Measurements from ENCODE around the gene DMAC1.

The DMAC1 gene

DNA sequence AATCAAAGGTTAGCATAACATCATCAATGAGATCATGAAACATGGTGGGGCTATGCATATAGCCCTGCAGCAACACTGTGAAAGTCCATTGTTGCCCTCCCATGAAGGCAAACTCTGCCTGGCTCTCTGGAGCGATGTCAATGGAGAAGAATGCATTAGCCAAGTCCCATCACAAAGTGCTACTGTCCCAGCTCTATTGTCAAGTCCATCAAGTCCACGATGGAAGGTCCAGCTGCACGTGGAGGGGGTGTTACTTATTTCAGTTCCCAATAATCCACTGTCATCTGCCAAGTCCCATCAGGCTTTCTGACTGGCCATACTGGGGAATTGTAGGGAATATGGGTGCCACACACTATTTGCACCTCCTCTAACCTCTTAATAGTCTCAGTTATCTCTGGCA, 10.8 kb downstream of the DMAC1 start:
- H3K27ac ChIP-seq (ENCODE audit: insufficient read depth, low read length, poor library complexity, severe bottlenecking) = no peak overlapping the region
- no peaks in the 10 kb centered on the region for H3K27me3 ChIP-seq (replicated peaks; ENCODE audit: control insufficient read depth, insufficient read depth, low read length, poor library complexity, severe bottlenecking)
- no peak overlapping the region for H3K4me3 ChIP-seq (ENCODE audit: insufficient read depth, low read depth, low read length, poor library complexity, severe bottlenecking)
- H3K9me3 ChIP-seq (ENCODE audit: control insufficient read depth, low read length) = no peaks in the 10 kb centered on the region
- DNase-seq = no peak
- peaks cover 5% of the 10 kb centered on the region for H3K36me3 ChIP-seq (ENCODE audit: control insufficient read depth, insufficient read depth, low read length)
- peaks cover 3% of the 10 kb centered on the region for H3K4me1 ChIP-seq (ENCODE audit: control insufficient read depth, insufficient read depth, low read length, poor library complexity, severe bottlenecking)

DNA sequence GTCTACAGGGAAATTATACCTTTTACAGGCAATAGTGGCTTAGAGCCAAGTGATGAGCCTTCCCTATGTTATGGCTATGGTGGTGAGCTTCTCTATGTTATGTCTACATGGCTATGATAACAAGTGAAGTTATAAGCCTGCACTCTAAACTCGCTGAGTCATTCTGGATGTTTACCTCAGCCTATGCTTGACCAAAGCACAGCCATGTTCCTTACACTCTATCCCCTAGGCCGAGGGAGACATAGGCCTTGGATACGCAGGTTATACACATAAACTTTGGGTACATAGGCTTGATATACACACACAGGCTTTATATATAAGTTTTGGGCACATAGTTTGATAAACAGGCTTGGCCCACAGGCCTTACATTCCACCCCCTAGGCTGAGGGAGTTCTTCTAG, 13.8 kb downstream of the DMAC1 start:
- Histone ChIP-seq H3K27me3 (replicated peaks; ENCODE audit: control insufficient read depth, insufficient read depth, low read length, poor library complexity, severe bottlenecking) (no peaks in the 10 kb centered on the region), H3K4me3 (ENCODE audit: insufficient read depth, low read depth, low read length, poor library complexity, severe bottlenecking) (no peak overlapping the region), H3K27ac (ENCODE audit: insufficient read depth, low read length, poor library complexity, severe bottlenecking) (no peak overlapping the region), H3K4me1 (ENCODE audit: control insufficient read depth, insufficient read depth, low read length, poor library complexity, severe bottlenecking) (no peaks in the 10 kb centered on the region), H3K36me3 (ENCODE audit: control insufficient read depth, insufficient read depth, low read length) (no peaks in the 10 kb centered on the region), H3K9me3 (ENCODE audit: control insufficient read depth, low read length) (no peaks in the 10 kb centered on the region)
- DNase-seq = no peak

DNA sequence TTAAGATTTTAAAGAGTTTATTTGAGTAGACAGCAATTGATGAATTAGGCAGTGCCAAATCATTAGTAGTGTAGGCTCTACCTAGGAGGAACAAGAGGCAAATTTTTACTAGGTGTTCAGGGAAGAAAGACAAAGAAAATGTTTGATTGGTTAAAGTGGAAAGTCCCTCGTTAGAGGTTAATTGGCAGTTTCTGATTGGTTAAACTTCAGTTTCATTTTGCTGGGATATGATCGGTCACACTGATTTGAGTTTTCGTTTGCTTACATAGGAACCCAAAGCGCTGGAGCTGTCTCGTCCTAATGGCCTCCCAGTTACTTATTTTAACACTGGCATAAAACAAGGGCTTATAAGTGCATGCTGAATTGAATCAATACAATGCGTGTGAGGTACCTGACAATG, 15.1 kb downstream of the DMAC1 start:
- Histone ChIP-seq H3K9me3 (ENCODE audit: control insufficient read depth, low read length) (no peaks in the 10 kb centered on the region), H3K4me1 (ENCODE audit: control insufficient read depth, insufficient read depth, low read length, poor library complexity, severe bottlenecking) (no peaks in the 10 kb centered on the region), H3K36me3 (ENCODE audit: control insufficient read depth, insufficient read depth, low read length) (no peaks in the 10 kb centered on the region), H3K4me3 (ENCODE audit: insufficient read depth, low read depth, low read length, poor library complexity, severe bottlenecking) (no peak overlapping the region), H3K27ac (ENCODE audit: insufficient read depth, low read length, poor library complexity, severe bottlenecking) (no peak overlapping the region), H3K27me3 (replicated peaks; ENCODE audit: control insufficient read depth, insufficient read depth, low read length, poor library complexity, severe bottlenecking) (no peaks in the 10 kb centered on the region)
- no peak for DNase-seq

DNA sequence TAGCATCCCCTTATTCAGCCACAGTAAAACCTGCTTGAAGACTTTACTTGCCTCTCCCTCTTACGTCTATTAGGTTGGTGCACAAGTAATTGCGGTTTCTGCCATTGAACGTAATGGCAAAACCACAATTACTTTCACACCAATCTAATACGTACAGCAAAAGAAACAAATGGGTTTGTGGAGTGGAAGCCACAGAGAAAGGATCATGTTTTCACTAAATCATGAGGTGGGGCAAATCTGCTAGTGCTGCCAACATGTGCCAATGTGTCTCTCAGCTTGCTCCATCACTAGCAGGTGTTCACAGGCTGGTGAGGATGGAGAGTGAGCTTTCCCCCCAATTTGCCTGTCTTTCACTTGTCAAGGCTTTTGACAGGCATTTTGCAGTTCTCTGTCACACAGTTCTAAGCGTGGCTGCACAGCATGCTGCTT, 15.9 kb downstream of the DMAC1 start:
- H3K27ac ChIP-seq (ENCODE audit: insufficient read depth, low read length, poor library complexity, severe bottlenecking) = no peak overlapping the region
- no peaks in the 10 kb centered on the region for H3K36me3 ChIP-seq (ENCODE audit: control insufficient read depth, insufficient read depth, low read length)
- DNase-seq = no peak
- H3K27me3 ChIP-seq (replicated peaks; ENCODE audit: control insufficient read depth, insufficient read depth, low read length, poor library complexity, severe bottlenecking) = no peaks in the 10 kb centered on the region
- no peak overlapping the region for H3K4me3 ChIP-seq (ENCODE audit: insufficient read depth, low read depth, low read length, poor library complexity, severe bottlenecking)
- H3K4me1 ChIP-seq (ENCODE audit: control insufficient read depth, insufficient read depth, low read length, poor library complexity, severe bottlenecking) = no peaks in the 10 kb centered on the region
- no peaks in the 10 kb centered on the region for H3K9me3 ChIP-seq (ENCODE audit: control insufficient read depth, low read length)

DNA sequence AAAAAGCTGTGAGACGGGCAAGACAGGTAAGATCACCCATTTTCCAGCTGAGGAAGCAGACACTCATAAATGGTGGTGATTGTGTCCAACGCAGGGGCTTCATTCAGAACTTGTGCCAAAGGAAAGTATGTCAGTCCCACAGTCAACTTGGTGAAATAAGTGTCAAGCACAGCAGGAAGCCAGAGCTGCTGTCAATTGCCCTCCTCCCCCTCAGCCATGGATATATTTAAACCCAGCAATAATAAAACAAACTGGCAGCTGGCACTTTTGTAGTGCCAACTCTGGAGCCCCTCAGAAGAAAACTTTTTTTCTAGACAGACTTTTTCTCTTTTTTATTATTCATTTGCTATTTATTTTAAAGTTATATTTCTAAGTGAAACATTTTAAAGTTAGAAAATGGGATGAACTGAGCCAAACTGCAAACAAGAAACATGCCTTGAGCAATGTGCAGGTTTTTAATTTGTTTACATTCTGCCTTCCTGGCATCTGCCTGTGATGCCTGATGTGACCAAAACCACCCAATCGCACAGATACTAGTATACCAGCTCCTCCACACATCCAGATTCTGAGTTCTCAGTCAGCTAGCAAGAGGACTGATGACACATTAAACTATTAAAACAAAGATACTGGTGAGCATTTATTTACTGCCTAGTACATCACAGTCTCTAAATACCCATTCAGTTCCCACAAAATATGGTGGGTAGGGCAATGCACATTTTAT, 17.0 kb downstream of the DMAC1 start:
- no peak overlapping the region for H3K27ac ChIP-seq (ENCODE audit: insufficient read depth, low read length, poor library complexity, severe bottlenecking)
- H3K4me3 ChIP-seq (ENCODE audit: insufficient read depth, low read depth, low read length, poor library complexity, severe bottlenecking) = no peak overlapping the region
- no peaks in the 10 kb centered on the region for H3K9me3 ChIP-seq (ENCODE audit: control insufficient read depth, low read length)
- no peaks in the 10 kb centered on the region for H3K36me3 ChIP-seq (ENCODE audit: control insufficient read depth, insufficient read depth, low read length)
- H3K27me3 ChIP-seq (replicated peaks; ENCODE audit: control insufficient read depth, insufficient read depth, low read length, poor library complexity, severe bottlenecking) = no peaks in the 10 kb centered on the region
- no peaks in the 10 kb centered on the region for H3K4me1 ChIP-seq (ENCODE audit: control insufficient read depth, insufficient read depth, low read length, poor library complexity, severe bottlenecking)
- DNase-seq = no peak

DNA sequence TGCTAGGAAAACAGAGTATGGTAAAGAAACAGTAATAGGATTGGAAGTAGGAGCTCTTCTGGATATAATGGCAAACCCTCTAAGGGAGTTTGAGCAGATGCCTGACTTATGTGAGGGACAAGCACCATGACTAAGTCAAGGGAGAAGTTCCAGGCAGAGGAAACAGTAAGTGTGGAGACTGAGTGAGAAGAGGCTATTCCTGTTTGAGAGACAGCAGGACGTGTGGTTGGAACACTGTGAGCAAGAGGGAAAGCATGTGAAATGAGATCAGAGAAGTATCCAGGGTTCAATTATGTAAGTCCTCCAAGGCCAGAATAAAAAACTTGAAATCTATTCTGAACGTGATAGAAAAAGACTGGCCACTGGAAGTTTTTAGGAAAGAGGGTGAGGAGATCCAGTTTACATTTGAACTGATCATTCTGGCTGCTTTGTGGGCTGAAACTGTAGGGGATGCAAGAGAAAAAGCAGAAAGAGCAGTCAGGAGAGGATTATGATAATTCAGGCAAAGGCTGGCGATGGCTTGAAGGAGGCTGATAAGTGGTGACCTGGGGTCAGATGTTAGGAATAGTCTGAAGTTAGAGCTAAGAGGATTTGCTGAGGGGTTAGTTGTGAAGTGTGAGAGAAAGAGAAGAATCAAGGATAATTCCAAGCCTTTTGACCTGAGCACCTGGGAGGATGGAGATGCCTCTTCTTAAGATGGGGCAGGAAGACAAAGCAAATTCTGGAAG, 19.2 kb downstream of the DMAC1 start:
- DNase-seq = no peak
- Histone ChIP-seq H3K27ac (ENCODE audit: insufficient read depth, low read length, poor library complexity, severe bottlenecking) (no peak overlapping the region), H3K27me3 (replicated peaks; ENCODE audit: control insufficient read depth, insufficient read depth, low read length, poor library complexity, severe bottlenecking) (peaks cover 3% of the 10 kb centered on the region)

DNA sequence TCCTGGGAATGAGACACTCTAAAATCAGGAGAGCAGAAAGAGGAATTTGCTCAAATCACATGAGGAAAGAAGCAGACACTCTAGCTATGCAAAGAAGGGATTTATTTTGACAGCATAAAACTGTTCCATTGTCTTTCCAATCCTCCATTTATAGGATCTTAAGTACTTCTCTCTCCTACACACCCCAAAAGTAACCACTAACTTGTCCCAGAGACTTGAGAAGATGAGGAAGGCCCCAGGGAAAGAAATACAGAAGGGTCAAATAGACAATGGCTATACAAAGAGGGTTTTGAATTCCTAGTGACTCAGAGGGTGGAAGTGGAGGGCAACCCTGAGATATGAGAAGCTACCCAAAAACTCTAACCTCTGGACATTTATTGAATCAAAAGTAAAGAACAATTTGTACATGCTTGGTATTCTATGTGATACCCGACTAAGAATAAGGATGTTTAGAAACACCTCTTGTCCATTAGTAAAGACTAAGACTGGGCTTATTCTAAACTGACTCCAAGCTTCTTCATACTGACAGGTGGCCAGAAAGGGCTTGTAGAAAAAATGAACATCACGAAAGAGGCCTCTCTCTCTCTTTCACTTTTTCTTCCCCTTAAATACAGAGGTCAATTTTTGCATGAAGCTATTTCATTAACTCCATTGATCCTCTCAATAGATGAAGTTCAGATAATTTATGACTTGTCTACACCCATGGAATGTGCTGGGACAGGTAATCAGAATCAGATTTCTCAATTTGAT, 20.6 kb downstream of the DMAC1 start:
- no peak overlapping the region for H3K27ac ChIP-seq (ENCODE audit: insufficient read depth, low read length, poor library complexity, severe bottlenecking)
- H3K36me3 ChIP-seq (ENCODE audit: control insufficient read depth, insufficient read depth, low read length) = no peaks in the 10 kb centered on the region
- DNase-seq = no peak
- peaks cover 3% of the 10 kb centered on the region for H3K27me3 ChIP-seq (replicated peaks; ENCODE audit: control insufficient read depth, insufficient read depth, low read length, poor library complexity, severe bottlenecking)
- H3K9me3 ChIP-seq (ENCODE audit: control insufficient read depth, low read length) = no peaks in the 10 kb centered on the region
- no peaks in the 10 kb centered on the region for H3K4me1 ChIP-seq (ENCODE audit: control insufficient read depth, insufficient read depth, low read length, poor library complexity, severe bottlenecking)
- no peak overlapping the region for H3K4me3 ChIP-seq (ENCODE audit: insufficient read depth, low read depth, low read length, poor library complexity, severe bottlenecking)

More for the DNA sequence above, 19.2 kb downstream of the DMAC1 start:
- no peak overlapping the region for H3K4me3 ChIP-seq (ENCODE audit: insufficient read depth, low read depth, low read length, poor library complexity, severe bottlenecking)
- H3K36me3 ChIP-seq (ENCODE audit: control insufficient read depth, insufficient read depth, low read length) = no peaks in the 10 kb centered on the region
- H3K4me1 ChIP-seq (ENCODE audit: control insufficient read depth, insufficient read depth, low read length, poor library complexity, severe bottlenecking) = no peaks in the 10 kb centered on the region
- no peaks in the 10 kb centered on the region for H3K9me3 ChIP-seq (ENCODE audit: control insufficient read depth, low read length)

DNA sequence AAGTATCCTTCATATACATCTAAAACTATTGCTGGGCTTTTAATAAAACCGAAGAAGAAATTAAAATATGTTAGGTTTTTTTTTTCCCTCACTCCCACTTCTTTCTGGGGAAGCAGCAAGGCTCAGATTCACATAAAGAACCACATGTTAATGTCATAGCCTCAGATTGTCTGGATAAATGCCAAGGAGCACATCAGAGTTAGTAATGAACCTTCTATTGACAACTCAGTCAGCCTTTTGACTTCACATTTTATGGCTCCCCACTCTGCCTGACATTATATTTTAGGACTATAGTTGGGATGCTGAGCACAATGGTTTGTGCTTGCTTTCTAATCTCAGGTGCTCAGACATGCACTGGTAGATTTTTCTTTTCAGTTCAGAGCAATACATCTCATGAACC, 21.8 kb downstream of the DMAC1 start:
- DNase-seq = no peak
- H3K27ac ChIP-seq (ENCODE audit: insufficient read depth, low read length, poor library complexity, severe bottlenecking) = no peak overlapping the region
- no peaks in the 10 kb centered on the region for H3K4me1 ChIP-seq (ENCODE audit: control insufficient read depth, insufficient read depth, low read length, poor library complexity, severe bottlenecking)
- H3K27me3 ChIP-seq (replicated peaks; ENCODE audit: control insufficient read depth, insufficient read depth, low read length, poor library complexity, severe bottlenecking) = peaks cover 3% of the 10 kb centered on the region
- H3K4me3 ChIP-seq (ENCODE audit: insufficient read depth, low read depth, low read length, poor library complexity, severe bottlenecking) = no peak overlapping the region
- H3K9me3 ChIP-seq (ENCODE audit: control insufficient read depth, low read length) = no peaks in the 10 kb centered on the region
- H3K36me3 ChIP-seq (ENCODE audit: control insufficient read depth, insufficient read depth, low read length) = no peaks in the 10 kb centered on the region

DNA sequence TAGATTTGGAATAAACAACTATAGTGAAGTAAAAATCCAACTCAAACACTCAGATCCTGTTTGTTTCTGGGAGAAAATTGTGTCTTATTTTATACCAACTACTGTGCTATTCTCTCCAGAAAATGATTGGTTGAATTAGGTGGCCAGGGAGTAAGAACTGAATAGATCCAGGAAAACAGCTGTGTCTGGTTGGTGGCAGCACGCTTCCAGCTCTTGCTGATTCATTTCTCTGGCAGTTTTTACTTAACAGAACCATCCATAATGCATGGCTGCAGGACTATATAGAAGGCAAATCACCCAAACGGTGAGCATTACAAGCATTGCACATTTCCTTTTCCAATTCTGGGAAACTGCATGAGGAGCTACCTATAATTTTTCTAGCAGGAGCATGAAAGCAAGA, 29.5 kb downstream of the DMAC1 start:
- Histone ChIP-seq H3K4me3 (ENCODE audit: insufficient read depth, low read depth, low read length, poor library complexity, severe bottlenecking) (no peak overlapping the region), H3K27me3 (replicated peaks; ENCODE audit: control insufficient read depth, insufficient read depth, low read length, poor library complexity, severe bottlenecking) (no peaks in the 10 kb centered on the region), H3K27ac (ENCODE audit: insufficient read depth, low read length, poor library complexity, severe bottlenecking) (no peak overlapping the region)

DNA sequence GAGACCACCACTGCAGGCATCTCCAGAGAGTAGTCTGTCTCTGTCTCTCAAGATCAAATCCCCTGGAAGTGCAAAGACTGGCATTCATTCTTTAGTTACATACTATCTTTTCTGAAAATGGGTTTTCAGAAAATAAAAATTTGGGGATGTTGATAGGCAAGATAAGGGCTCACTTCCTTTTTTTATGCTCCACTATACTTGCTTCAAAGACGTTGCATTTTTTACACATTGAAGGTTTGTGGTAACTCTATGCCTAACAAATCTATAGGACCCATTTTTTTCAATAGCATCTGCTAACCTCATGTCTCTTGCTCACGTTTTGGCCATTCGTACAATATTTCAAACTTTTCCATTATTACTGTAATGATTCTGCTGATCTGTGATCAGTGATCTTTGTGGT, 37.0 kb downstream of the DMAC1 start:
- Histone ChIP-seq H3K4me3 (ENCODE audit: insufficient read depth, low read depth, low read length, poor library complexity, severe bottlenecking) (no peak overlapping the region), H3K9me3 (ENCODE audit: control insufficient read depth, low read length) (no peaks in the 10 kb centered on the region), H3K4me1 (ENCODE audit: control insufficient read depth, insufficient read depth, low read length, poor library complexity, severe bottlenecking) (no peaks in the 10 kb centered on the region), H3K27ac (ENCODE audit: insufficient read depth, low read length, poor library complexity, severe bottlenecking) (no peak overlapping the region), H3K36me3 (ENCODE audit: control insufficient read depth, insufficient read depth, low read length) (no peaks in the 10 kb centered on the region), H3K27me3 (replicated peaks; ENCODE audit: control insufficient read depth, insufficient read depth, low read length, poor library complexity, severe bottlenecking) (no peaks in the 10 kb centered on the region)
- no peak for DNase-seq

More for the DNA sequence above, 29.5 kb downstream of the DMAC1 start:
- DNase-seq = no peak
- Histone ChIP-seq H3K4me1 (ENCODE audit: control insufficient read depth, insufficient read depth, low read length, poor library complexity, severe bottlenecking) (no peaks in the 10 kb centered on the region), H3K36me3 (ENCODE audit: control insufficient read depth, insufficient read depth, low read length) (no peaks in the 10 kb centered on the region), H3K9me3 (ENCODE audit: control insufficient read depth, low read length) (no peaks in the 10 kb centered on the region)

All from effector memory CD4-positive, alpha-beta T cell (primary cell).